Fibroblast of lung (primary cell): ENCODE results near the gene TMEM151B.

ENCODE experiments used
- EZH2 ChIP-seq: IDR thresholded peaks from 2 replicates; pipeline ENCODE4 v1.5.1; 2012; ENCODE audit warnings: low read length, control low read depth, mild to moderate bottlenecking; ENCODE audit errors: missing control alignments
- TF ChIP-seq, protein P1 (sequence below), 2 donors: IDR thresholded peaks in 1 of 2; conservative IDR thresholded peaks in 1 of 2; 1 replicate in 1 of 2; 2 replicates in 1 of 2; pipeline ENCODE4 v1.5.1; 2011 to 2012; ENCODE audit warnings: low read length in 2 of 2, control low read depth in 1 of 2, inconsistent platforms in 1 of 2, low read depth in 1 of 2, mild to moderate bottlenecking in 1 of 2

DNA sequence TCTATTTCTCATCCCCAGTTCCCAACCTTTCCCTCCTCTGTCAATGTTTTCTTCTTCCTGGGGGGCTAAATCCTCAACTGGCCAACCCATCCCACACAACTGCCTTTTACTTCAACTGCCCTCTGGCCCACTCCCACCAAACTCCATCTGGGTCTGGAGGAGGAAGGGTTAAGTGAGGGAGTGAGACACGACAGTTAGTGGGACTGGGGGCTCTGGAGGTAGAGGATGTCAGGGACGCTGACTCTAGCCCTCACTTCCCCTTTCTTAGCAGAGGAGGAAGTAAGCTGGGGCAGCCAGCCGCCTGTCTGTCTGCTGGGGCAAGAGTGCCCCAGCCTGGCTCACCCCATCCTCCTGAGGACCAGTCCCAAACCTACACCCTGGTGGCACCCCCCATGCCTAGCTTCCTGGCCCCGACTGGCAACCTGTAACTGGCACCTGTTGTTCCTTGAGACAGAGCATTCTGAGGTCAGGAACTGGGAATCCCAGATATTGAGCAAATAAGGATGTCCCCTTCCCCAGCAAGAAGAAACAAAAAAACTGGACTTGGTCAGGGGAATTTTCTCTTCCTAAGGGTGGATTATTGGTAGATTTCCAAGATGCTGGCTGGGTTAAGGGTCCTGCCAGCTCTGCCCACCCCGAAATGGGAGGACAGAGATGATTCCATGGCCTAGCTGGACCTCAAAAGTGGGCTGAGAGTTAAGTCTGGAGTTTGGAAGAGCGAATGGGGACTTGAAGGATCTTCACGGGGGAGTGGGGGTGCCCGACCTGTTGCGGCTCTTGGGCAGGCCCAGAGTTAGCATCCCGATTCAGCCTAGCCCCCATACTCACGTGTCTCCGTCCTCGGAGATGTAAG, 5.9 kb upstream of the TMEM151B start:
- TF ChIP-seq, protein P1, sequence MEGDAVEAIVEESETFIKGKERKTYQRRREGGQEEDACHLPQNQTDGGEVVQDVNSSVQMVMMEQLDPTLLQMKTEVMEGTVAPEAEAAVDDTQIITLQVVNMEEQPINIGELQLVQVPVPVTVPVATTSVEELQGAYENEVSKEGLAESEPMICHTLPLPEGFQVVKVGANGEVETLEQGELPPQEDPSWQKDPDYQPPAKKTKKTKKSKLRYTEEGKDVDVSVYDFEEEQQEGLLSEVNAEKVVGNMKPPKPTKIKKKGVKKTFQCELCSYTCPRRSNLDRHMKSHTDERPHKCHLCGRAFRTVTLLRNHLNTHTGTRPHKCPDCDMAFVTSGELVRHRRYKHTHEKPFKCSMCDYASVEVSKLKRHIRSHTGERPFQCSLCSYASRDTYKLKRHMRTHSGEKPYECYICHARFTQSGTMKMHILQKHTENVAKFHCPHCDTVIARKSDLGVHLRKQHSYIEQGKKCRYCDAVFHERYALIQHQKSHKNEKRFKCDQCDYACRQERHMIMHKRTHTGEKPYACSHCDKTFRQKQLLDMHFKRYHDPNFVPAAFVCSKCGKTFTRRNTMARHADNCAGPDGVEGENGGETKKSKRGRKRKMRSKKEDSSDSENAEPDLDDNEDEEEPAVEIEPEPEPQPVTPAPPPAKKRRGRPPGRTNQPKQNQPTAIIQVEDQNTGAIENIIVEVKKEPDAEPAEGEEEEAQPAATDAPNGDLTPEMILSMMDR (conservative IDR thresholded peaks at IDR 0.05 in 1 of 2, IDR thresholded peaks at IDR 0.05 in 1 of 2; ENCODE audit: low read depth in 1 of 2, low read length in 2 of 2), result no peak
- TF ChIP-seq EZH2, result no peak
